Motor neuron (in vitro differentiated cells): ENCODE results near the gene PAF1. TPM values are rescaled to one million over a fixed set of nuclear protein-coding genes. Genes with fewer than 3 reads are reported as not detected.

Source experiments
- ATAC-seq, 8 experiments: fragments of 200-7000 bp; cut with Tn5 transposase; replicated peaks in 6 of 8; 2 replicates each; pipeline ENCODE4 v1.8.0; 2021; ENCODE audit warnings: mild to moderate bottlenecking in 8 of 8, moderate library complexity in 8 of 8
- H3K27ac ChIP-seq, 2 donors: fragments of 250-450 bp; sonication (Bioruptor Pico); 2 replicates each; pipeline ENCODE4 v1.9.0; 2021; ENCODE audit warnings: antibody characterized with exemption in 2 of 2, mild to moderate bottlenecking in 2 of 2, moderate library complexity in 1 of 2
- H3K4me1 ChIP-seq, 2 donors: fragments of 250-450 bp; sonication (Bioruptor Pico); replicated peaks in 1 of 2; 2 replicates each; pipeline ENCODE4 v1.6.1; 2021; ENCODE audit warnings: antibody characterized with exemption in 2 of 2, mild to moderate bottlenecking in 2 of 2, moderate library complexity in 1 of 2
- H3K4me3 ChIP-seq, 5 donors: fragments of 250-450 bp; sonication (Bioruptor Pico); 2 replicates each; pipeline ENCODE4 v1.9.0; 2021; ENCODE audit warnings: antibody characterized with exemption in 5 of 5, mild to moderate bottlenecking in 5 of 5, moderate library complexity in 4 of 5
- WGBS, 10 experiments: fragments of 450-650 bp; shearing (Covaris generic); methylation state at CpG; one replicate each; pipeline ENCODE4 v1.0.0; 2022; 5-methylcytosine and 5-hydroxymethylcytosine counted together
- in situ Hi-C, 9 experiments: fragments of 400-800 bp; cut with MboI; loops; one replicate each; pipeline ENCODE4 v1.15.0; 2021; ENCODE audit warnings: low sequenced_read_pairs in 9 of 9, low pct_unique_long_range_greater_than_20kb in 2 of 9; ENCODE audit not compliant: unreplicated experiment in 9 of 9
- total RNA-seq, 8 experiments: library from RNA; unstranded; fragments of 300-600 nt; gene quantifications; 2 replicates each; pipeline versions ENCODE4 v1.2.3 to v1.2.4, GENCODE V29; 2022

The PAF1 gene
- total RNA-seq, 8 experiments from 2014 or later = 23.7 to 59.7 (median 37.0) TPM

DNA sequence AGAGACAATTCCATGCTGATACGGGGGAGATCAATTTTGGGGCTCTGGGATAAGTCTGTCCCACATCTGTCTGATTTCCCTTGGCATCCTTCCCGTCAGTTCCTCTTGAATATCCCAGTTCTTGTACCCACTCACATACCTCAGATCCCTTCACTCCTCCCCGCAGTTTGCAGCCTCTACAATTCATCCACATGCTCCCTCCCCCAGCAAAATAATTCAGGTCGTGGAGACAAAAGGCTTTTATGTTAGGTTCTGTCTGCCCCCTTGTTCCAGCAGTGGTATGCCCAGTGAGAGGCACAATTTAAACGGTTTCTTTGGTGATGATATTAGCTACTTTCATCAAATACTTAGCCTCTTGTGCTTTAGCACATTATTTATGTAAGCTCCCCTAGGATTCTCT, 35.3 kb upstream of the PAF1 start:
- H3K4me3 ChIP-seq = no peak overlapping the region
- no peak overlapping the region for H3K27ac ChIP-seq
- WGBS, 10 experiments = 0 to 52% (median 35%) methylated on average over 1 to 5 of the region's 5 CpGs; no CpG with 5 or more reads in 3 of the 10 experiments
- H3K4me1 ChIP-seq = peaks cover 6 to 12% of the 10 kb centered on the region in 2 donors
- no peak for ATAC-seq
- in situ Hi-C loops = no loop called here

DNA sequence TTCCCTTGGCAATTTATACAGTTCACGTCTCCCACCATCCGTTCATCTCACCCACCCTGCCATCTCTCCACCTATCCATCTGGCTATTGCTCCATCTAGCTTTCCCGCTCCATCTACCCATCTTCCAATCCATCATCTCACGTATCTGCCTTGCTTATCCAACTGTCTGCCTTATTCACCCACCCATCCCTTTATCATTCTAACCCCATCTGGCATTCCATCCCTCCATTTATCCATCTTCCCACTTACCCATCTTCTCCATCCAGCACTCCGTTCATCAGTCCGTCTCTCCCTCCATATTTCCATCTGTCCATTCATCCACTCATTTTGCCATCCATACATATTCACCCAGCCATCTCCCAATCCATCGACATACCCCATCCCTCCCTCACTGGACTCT, 34.8 kb upstream of the PAF1 start:
- 63 to 100% (median 93%) methylated on average over 1 to 7 of the region's 7 CpGs for WGBS, 10 experiments
- no peak for ATAC-seq
- in situ Hi-C loops = no loop called here
- no peak overlapping the region for H3K27ac ChIP-seq
- peaks cover 6 to 12% of the 10 kb centered on the region in 2 donors for H3K4me1 ChIP-seq
- H3K4me3 ChIP-seq = no peak overlapping the region

DNA sequence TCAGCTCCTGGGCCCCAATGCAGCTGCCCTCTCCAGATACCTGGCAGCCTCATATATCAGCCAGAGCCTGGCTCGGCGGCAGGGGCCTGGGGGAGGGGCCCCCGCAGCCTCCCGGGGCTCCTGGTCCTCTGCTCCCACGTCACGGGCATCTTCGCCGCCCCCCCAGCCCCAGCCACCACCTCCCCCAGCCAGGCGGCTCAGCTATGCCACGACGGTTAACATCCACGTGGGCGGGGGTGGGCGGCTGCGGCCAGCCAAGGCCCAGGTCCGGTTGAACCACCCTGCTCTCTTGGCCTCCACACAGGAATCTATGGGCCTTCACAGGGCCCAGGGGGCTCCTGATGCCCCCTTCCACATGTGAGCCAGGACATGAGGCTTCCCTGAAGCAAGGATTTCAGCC, 34.0 kb upstream of the PAF1 start:
- no peak overlapping the region for H3K27ac ChIP-seq
- no CpG with 5 or more reads among the region's 16 CpGs for WGBS, 10 experiments
- H3K4me3 ChIP-seq = no peak overlapping the region
- in situ Hi-C loops = no loop called here
- peaks cover 6 to 12% of the 10 kb centered on the region in 2 donors for H3K4me1 ChIP-seq
- no peak for ATAC-seq

GRCh38 chr19:39423258-39424086, 32.6 kb upstream of the PAF1 start:
- in situ Hi-C loops = no loop called here
- H3K27ac ChIP-seq = no peak overlapping the region
- no peak overlapping the region for H3K4me3 ChIP-seq
- ATAC-seq = peak in 2 of 8 experiments; percentile 7 to 15
- H3K4me1 ChIP-seq = peaks cover 6 to 7% of the 10 kb centered on the region in 2 donors
- 80 to 100% (median 96%) methylated on average over 1 to 9 of the region's 35 CpGs; no CpG with 5 or more reads in 5 of the 10 experiments for WGBS, 10 experiments

GRCh38 chr19:39422020-39422419, 31.1 kb upstream of the PAF1 start:
- ATAC-seq = no peak
- WGBS, 10 experiments = 95% methylated on average over 4 of the region's 5 CpGs; no CpG with 5 or more reads in 9 of the 10 experiments
- in situ Hi-C loops = no loop called here
- H3K4me1 ChIP-seq = peaks cover 6 to 7% of the 10 kb centered on the region in 2 donors
- no peak overlapping the region for H3K4me3 ChIP-seq
- H3K27ac ChIP-seq = no peak overlapping the region

- 92 to 100% methylated on average over 2 of the region's 15 CpGs; no CpG with 5 or more reads in 8 of the 10 experiments for WGBS, 10 experiments
- H3K4me1 ChIP-seq = no peaks in the 10 kb centered on the region
- H3K27ac ChIP-seq = no peak overlapping the region
- in situ Hi-C loops = no loop called here
- ATAC-seq = no peak
- no peak overlapping the region for H3K4me3 ChIP-seq
Measured at GRCh38 chr19:39420769-39421168, 29.9 kb upstream of the PAF1 start.

DNA sequence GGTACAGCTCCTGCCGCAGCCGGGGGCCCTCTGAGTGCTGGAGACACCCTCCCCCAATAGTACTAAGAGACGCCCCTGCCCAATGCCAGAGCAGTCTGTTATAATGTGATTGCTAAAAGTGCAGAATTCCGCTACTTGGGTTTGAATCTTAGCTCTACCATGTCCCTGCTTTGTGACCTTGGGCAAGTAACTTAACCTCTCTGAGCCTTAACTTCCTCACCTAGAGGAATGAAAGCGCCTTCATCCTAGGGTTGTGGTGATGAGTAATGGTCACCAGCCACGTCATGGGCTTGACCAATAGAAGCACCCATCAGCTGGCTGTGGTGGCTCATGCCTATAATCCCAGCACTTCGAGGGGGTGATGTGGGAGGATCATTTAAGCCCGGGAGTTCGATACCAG, 28.1 kb upstream of the PAF1 start:
- no peak overlapping the region for H3K27ac ChIP-seq
- peaks cover 8 to 12% of the 10 kb centered on the region in 2 donors for H3K4me1 ChIP-seq
- in situ Hi-C loops = no loop called here
- H3K4me3 ChIP-seq = no peak overlapping the region
- WGBS, 10 experiments = 67 to 100% (median 96%) methylated on average over 1 to 9 of the region's 9 CpGs; no CpG with 5 or more reads in 4 of the 10 experiments
- no peak for ATAC-seq

- WGBS, 10 experiments = 89 to 100% (median 92%) methylated on average over 1 to 10 of the region's 30 CpGs; no CpG with 5 or more reads in 5 of the 10 experiments
- Histone ChIP-seq H3K27ac (no peak overlapping the region), H3K4me3 (no peak overlapping the region), H3K4me1 (peaks cover 8 to 12% of the 10 kb centered on the region in 2 donors)
- ATAC-seq = no peak
- in situ Hi-C loops = no loop called here
Measured at GRCh38 chr19:39417463-39418181, 26.7 kb upstream of the PAF1 start.

- no peak overlapping the region for H3K27ac ChIP-seq
- H3K4me3 ChIP-seq = no peak overlapping the region
- in situ Hi-C loops = no loop called here
- H3K4me1 ChIP-seq = peaks cover 10 to 12% of the 10 kb centered on the region in 2 donors
- 67 to 100% (median 70%) methylated on average over 1 to 3 of the region's 27 CpGs; no CpG with 5 or more reads in 6 of the 10 experiments for WGBS, 10 experiments
- ATAC-seq = no peak
Measured at GRCh38 chr19:39416152-39417120, 25.5 kb upstream of the PAF1 start.

DNA sequence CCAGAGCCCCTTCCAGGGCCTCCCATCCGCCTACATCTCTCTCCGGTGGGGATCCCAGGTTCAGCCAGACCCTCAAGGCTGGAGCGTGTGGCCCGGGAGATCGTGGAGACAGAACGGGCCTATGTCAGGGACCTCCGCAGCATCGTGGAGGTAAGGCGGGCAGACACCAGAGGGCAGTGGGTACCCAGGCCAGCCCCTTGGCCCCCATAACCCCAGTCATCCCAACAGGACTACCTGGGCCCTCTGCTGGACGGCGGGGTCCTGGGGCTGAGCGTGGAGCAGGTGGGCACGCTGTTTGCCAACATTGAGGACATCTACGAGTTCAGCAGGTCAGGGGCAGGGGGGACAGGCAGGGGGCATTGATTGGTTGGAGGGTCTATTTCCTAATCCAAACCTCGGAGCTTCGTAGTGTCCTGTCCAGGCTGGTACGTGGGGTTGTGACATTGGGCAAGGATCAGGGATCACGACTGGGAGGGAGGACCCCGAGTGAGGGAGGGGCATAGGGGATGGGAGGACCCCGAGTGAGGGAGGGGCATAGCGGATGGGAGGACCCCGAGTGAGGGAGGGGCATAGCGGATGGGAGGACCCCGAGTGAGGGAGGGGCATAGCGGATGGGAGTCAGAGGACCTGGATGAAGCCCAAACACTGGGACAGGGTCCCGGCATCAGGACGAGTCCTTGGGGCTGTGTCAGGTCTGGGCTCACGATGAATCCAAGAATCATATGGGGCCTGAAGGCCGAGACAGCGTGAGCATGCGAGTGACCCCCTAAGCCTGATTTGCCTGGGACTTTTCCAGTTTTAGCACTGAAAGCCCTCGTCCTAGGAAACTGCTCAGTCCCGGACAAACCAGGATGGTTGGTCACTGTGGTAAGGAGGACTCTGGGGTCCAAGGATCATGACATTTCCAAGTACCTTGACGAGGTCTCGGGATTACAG, 24.5 kb upstream of the PAF1 start:
- H3K4me3 ChIP-seq = no peak overlapping the region
- in situ Hi-C loops = no loop called here
- no peak for ATAC-seq
- 50 to 100% (median 83%) methylated on average over 2 to 11 of the region's 35 CpGs; no CpG with 5 or more reads in 4 of the 10 experiments for WGBS, 10 experiments
- peaks cover 12 to 21% of the 10 kb centered on the region in 2 donors for H3K4me1 ChIP-seq
- H3K27ac ChIP-seq = no peak overlapping the region

GRCh38 chr19:39413911-39414608, 23.2 kb upstream of the PAF1 start:
- Histone ChIP-seq H3K4me1 (peaks cover 12 to 22% of the 10 kb centered on the region in 2 donors), H3K27ac (peak overlapping the region; percentile 84 to 89), H3K4me3 (peak overlapping the region; percentile 73 to 93 (median 78))
- 0 to 100% (median 58%) methylated on average over 1 to 10 of the region's 18 CpGs; no CpG with 5 or more reads in 2 of the 10 experiments for WGBS, 10 experiments
- no peak for ATAC-seq
- in situ Hi-C loops = no loop called here
